Measurements from ENCODE around the gene RALGPS2.

RALGPS2 gene

DNA sequence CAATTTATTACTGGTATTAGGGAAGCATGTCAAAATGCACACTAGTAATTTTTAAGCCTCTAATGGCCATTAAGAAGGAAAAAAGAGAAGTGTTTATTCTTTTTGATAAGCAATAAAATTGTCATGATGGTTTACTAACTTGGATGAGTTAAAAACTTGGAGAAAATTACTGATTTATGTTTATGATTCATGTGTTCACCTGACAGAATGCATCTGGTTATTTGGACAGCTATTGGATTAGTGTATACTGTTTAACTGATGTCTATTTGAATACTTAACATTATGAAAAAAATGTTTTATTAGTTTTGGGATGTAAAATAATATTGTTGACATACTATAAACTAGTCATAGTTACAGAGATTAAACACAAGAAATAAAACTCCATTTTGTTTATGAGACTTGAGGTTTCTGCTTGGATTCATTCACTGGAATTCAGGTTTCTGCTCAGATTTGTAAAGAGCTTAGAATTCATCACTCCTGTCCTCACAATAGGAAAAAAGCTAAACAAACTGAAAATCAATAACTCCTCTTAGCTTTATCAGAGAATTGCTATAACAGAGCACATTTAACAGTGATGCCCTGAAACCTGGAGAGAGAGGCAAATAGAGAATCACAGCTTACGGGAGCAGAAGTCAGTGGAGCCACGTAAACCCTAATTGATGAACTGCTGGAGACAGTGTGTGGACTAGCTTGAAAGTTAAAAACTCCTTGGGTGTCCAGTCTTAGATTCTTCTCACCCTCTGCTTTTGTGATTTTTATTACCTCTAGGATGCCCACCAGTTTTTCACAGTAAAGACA, 56.7 kb downstream of the RALGPS2 start:
- H3K79me2 ChIP-seq (ENCODE audit: insufficient read depth, low read length) = peaks cover 43% of the 10 kb centered on the region
- no peaks in the 10 kb centered on the region for H3K9me2 ChIP-seq (replicated peaks; ENCODE audit: insufficient read depth, low read length)
- H3K9me3 ChIP-seq (ENCODE audit: insufficient read depth, low read length) = no peaks in the 10 kb centered on the region
- H4K20me1 ChIP-seq (ENCODE audit: low read depth, low read length) = no peaks in the 10 kb centered on the region
- no peak overlapping the region for H3K27ac ChIP-seq (ENCODE audit: low read depth, low read length)
- no peak overlapping the region for H2AFZ ChIP-seq (ENCODE audit: low read depth, low read length, severe bottlenecking)
- no peaks in the 10 kb centered on the region for H3K27me3 ChIP-seq (ENCODE audit: low read length)
- no peak overlapping the region for H3K9ac ChIP-seq (ENCODE audit: low read length)
- TF ChIP-seq, protein P1, sequence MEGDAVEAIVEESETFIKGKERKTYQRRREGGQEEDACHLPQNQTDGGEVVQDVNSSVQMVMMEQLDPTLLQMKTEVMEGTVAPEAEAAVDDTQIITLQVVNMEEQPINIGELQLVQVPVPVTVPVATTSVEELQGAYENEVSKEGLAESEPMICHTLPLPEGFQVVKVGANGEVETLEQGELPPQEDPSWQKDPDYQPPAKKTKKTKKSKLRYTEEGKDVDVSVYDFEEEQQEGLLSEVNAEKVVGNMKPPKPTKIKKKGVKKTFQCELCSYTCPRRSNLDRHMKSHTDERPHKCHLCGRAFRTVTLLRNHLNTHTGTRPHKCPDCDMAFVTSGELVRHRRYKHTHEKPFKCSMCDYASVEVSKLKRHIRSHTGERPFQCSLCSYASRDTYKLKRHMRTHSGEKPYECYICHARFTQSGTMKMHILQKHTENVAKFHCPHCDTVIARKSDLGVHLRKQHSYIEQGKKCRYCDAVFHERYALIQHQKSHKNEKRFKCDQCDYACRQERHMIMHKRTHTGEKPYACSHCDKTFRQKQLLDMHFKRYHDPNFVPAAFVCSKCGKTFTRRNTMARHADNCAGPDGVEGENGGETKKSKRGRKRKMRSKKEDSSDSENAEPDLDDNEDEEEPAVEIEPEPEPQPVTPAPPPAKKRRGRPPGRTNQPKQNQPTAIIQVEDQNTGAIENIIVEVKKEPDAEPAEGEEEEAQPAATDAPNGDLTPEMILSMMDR (IDR thresholded peaks at IDR 0.05; ENCODE audit: insufficient read depth, low read length, poor library complexity, severe bottlenecking) = no peak
- no peak overlapping the region for H3K4me2 ChIP-seq (ENCODE audit: low read depth, low read length, poor library complexity, severe bottlenecking)
- peaks cover 46% of the 10 kb centered on the region for H3K36me3 ChIP-seq (ENCODE audit: low read length)
- H3F3A ChIP-seq (ENCODE audit: insufficient read depth) = peaks cover 23% of the 10 kb centered on the region; the same call in 1 of the 2 replicates
- H3K4me3 ChIP-seq (ENCODE audit: insufficient read depth, low read length, poor library complexity, severe bottlenecking) = no peak overlapping the region

DNA sequence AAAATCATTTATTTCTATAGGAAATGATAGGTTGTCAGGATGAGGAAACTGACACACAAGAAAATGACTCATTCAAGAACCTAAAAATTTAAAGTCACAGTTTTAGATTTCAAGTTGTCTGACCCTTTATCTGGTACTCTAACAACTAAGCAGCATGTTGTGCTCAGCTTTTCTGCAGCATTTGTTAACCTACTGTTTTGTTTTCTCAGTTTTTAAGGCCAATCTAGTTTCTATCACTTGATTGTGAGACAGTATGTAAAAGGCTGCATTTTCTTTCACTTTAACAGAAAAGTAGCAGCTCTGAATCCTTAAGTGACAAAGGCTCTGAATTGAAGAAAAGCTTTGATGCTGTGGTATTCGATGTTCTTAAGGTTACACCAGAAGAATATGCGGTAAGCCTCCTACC, 59.1 kb downstream of the RALGPS2 start:
- TF ChIP-seq, protein P1 (IDR thresholded peaks at IDR 0.05; ENCODE audit: insufficient read depth, low read length, poor library complexity, severe bottlenecking) = no peak
- no peak for TF ChIP-seq EZH2phosphoT487 (conservative IDR thresholded peaks at IDR 0.05; ENCODE audit: low read length)
- Histone ChIP-seq H3K27ac (ENCODE audit: low read depth, low read length) (no peak overlapping the region), H3K9ac (ENCODE audit: low read length) (no peak overlapping the region), H2AFZ (ENCODE audit: low read depth, low read length, severe bottlenecking) (no peak overlapping the region), H3K4me3 (ENCODE audit: insufficient read depth, low read length, poor library complexity, severe bottlenecking) (no peak overlapping the region), H3K36me3 (ENCODE audit: low read length) (peaks cover 51% of the 10 kb centered on the region), H3K9me2 (replicated peaks; ENCODE audit: insufficient read depth, low read length) (no peaks in the 10 kb centered on the region), H4K20me1 (ENCODE audit: low read depth, low read length) (no peaks in the 10 kb centered on the region), H3K79me2 (ENCODE audit: insufficient read depth, low read length) (peaks cover 38% of the 10 kb centered on the region), H3K9me3 (ENCODE audit: insufficient read depth, low read length) (no peaks in the 10 kb centered on the region), H3K4me2 (ENCODE audit: low read depth, low read length, poor library complexity, severe bottlenecking) (no peak overlapping the region), H3F3A (ENCODE audit: insufficient read depth) (peaks cover 19% of the 10 kb centered on the region; the same call in 1 of the 2 replicates), H3K27me3 (ENCODE audit: low read length) (no peaks in the 10 kb centered on the region)

DNA sequence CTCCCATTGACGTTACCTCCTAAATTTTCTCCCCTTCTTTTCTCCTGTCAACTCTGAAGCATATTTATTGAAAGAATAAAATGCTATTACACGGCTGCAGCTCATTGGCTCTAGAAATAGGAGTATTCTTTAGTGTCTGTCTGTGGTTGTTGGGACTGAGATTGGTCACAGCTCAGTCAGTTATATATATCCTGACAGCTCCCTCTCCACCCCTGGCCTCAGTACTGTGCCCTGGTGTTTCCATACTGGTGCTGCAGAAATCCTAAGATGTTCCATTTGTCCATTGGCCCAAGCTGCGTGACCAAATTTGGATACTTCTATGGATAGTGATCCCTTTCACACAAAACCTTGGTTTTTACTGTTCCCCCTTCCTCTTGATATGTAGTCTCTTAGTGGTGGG, 67.3 kb downstream of the RALGPS2 start:
- Histone ChIP-seq H3K27ac (ENCODE audit: low read depth, low read length) (no peak overlapping the region), H3F3A (ENCODE audit: insufficient read depth) (peaks cover 10% of the 10 kb centered on the region; the same call in 1 of the 2 replicates), H4K20me1 (ENCODE audit: low read depth, low read length) (no peaks in the 10 kb centered on the region), H3K79me2 (ENCODE audit: insufficient read depth, low read length) (peaks cover 19% of the 10 kb centered on the region; the same call in 1 of the 2 replicates), H3K36me3 (ENCODE audit: low read length) (peaks cover 30% of the 10 kb centered on the region), H3K9ac (ENCODE audit: low read length) (no peak overlapping the region), H2AFZ (ENCODE audit: low read depth, low read length, severe bottlenecking) (no peak overlapping the region), H3K27me3 (ENCODE audit: low read length) (no peaks in the 10 kb centered on the region), H3K4me3 (ENCODE audit: insufficient read depth, low read length, poor library complexity, severe bottlenecking) (no peak overlapping the region), H3K9me2 (replicated peaks; ENCODE audit: insufficient read depth, low read length) (no peaks in the 10 kb centered on the region), H3K4me2 (ENCODE audit: low read depth, low read length, poor library complexity, severe bottlenecking) (no peak overlapping the region), H3K9me3 (ENCODE audit: insufficient read depth, low read length) (no peaks in the 10 kb centered on the region)
- TF ChIP-seq, protein P1 (IDR thresholded peaks at IDR 0.05; ENCODE audit: insufficient read depth, low read length, poor library complexity, severe bottlenecking) = no peak
- no peak for TF ChIP-seq EZH2phosphoT487 (conservative IDR thresholded peaks at IDR 0.05; ENCODE audit: low read length)

Data from SU-DHL-6 (cell line).